Stimulated activated CD8-positive, alpha-beta memory T cell treated with anti-CD3 and anti-CD28 coated beads, Interleukin-4, amount 100 ng/mL, for 4 hours (primary cell): ENCODE results near the gene MTMR1.

Source experiments
- DNase-seq, 2 donors: peaks; one replicate each; pipeline ENCODE4 v3.0.0-alpha.2; 2020; ENCODE audit warnings: low read depth in 2 of 2, low spot score in 1 of 2

MTMR1 gene

GRCh38 chrX:150761819-150762216 is 68.6 kb downstream of the MTMR1 start:
- DNase-seq = no peak

- DNase-seq = no peak
These were observed 69.3 kb downstream of the MTMR1 start for GRCh38 chrX:150762258-150763165.

GRCh38 chrX:150763303-150763797 is 70.2 kb downstream of the MTMR1 start:
- DNase-seq = no peak

GRCh38 chrX:150763810-150764209 is 70.6 kb downstream of the MTMR1 start:
- DNase-seq = no peak

- no peak for DNase-seq
These were observed 72.0 kb downstream of the MTMR1 start for GRCh38 chrX:150765237-150765636.

GRCh38 chrX:150765782-150766350 is 72.7 kb downstream of the MTMR1 start:
- no peak for DNase-seq

- no peak for DNase-seq
These were observed 73.3 kb downstream of the MTMR1 start for GRCh38 chrX:150766351-150767044.

GRCh38 chrX:150767045-150767395 is 73.8 kb downstream of the MTMR1 start:
- no peak for DNase-seq

GRCh38 chrX:150767475-150768131 is 74.4 kb downstream of the MTMR1 start:
- no peak for DNase-seq

GRCh38 chrX:150768132-150768485 is 74.9 kb downstream of the MTMR1 start:
- DNase-seq = no peak

- no peak for DNase-seq
These were observed 75.5 kb downstream of the MTMR1 start for GRCh38 chrX:150768580-150769190.

- no peak for DNase-seq
These were observed 76.2 kb downstream of the MTMR1 start for GRCh38 chrX:150769408-150769807.

GRCh38 chrX:150770623-150771022 is 77.4 kb downstream of the MTMR1 start:
- DNase-seq = no peak

GRCh38 chrX:150771116-150771515 is 77.9 kb downstream of the MTMR1 start:
- no peak for DNase-seq

GRCh38 chrX:150772150-150772970 is 79.2 kb downstream of the MTMR1 start:
- peak; percentile 20 to 54 for DNase-seq

GRCh38 chrX:150773117-150773516 is 79.9 kb downstream of the MTMR1 start:
- DNase-seq = no peak

- DNase-seq = no peak
These were observed 80.4 kb downstream of the MTMR1 start for GRCh38 chrX:150773634-150774033.

GRCh38 chrX:150774798-150775568 is 81.8 kb downstream of the MTMR1 start:
- DNase-seq = no peak

- DNase-seq = no peak
These were observed 82.6 kb downstream of the MTMR1 start for GRCh38 chrX:150775569-150776350.
